IMR-90 (cell line): ENCODE data around the gene PPP1R12C. TPM values are rescaled to one million over a fixed set of nuclear protein-coding genes. Genes with fewer than 3 reads are reported as not detected.
A peak's percentile ranks its signal among the peaks of the same experiment; 100 is the strongest.

Source experiments
- ATAC-seq: fragments of 200-7000 bp; cut with Tn5 transposase; 2 replicates; pipeline ENCODE4 v1.9.1; 2020; ENCODE audit warnings: low read depth, mild to moderate bottlenecking, moderate library complexity
- BruUV-seq: library from RNA; stranded (reverse); fragments of 400-500 nt; replicated peaks from 2 replicates; lab custom pipeline; 2021; lab: Mats Ljungman, UMichigan
- CTCF ChIA-PET: fragments of 300-600 bp; formaldehyde crosslinking; extraction: SDS; loops from one replicate; lab custom pipeline; 2021; ENCODE audit warnings: antibody characterized with exemption; lab: Yijun Ruan, JAX
- POLR2A ChIA-PET: fragments of 300-600 bp; sonication (Branson Sonifier 250); formaldehyde crosslinking; loops from one replicate; lab custom pipeline; 2022; ENCODE audit warnings: antibody characterized with exemption; ENCODE audit not compliant: unreplicated experiment; lab: Charles Lee
- DNase-seq: peaks from one replicate; pipeline ENCODE4 v3.0.0; 2013
- H2AFZ ChIP-seq: replicated peaks from 2 replicates; pipeline ENCODE3; 2013; ENCODE audit warnings: low read length, mild to moderate bottlenecking; ENCODE audit not compliant: poor library complexity
- H2AK5ac ChIP-seq: 2 replicates; pipeline ENCODE4 v1.6.1; 2013; ENCODE audit warnings: low read depth, low read length, inconsistent platforms
- H2AK9ac ChIP-seq: replicated peaks from 2 replicates; pipeline ENCODE3; 2013; ENCODE audit warnings: mild to moderate bottlenecking, low read depth, low read length, moderate library complexity; ENCODE audit not compliant: poor library complexity
- H2BK120ac ChIP-seq: 2 replicates; pipeline ENCODE4 v1.6.1; 2013; ENCODE audit warnings: low read depth, low read length, inconsistent platforms
- H2BK15ac ChIP-seq: 3 replicates; pipeline ENCODE4 v1.6.1; 2013; ENCODE audit warnings: low read depth, low read length, inconsistent platforms
- H2BK20ac ChIP-seq: 2 replicates; pipeline ENCODE4 v1.6.1; 2013; ENCODE audit warnings: low read depth, mild to moderate bottlenecking, inconsistent platforms, low read length, moderate library complexity
- H2BK5ac ChIP-seq: 2 replicates; pipeline ENCODE4 v1.6.1; 2013; ENCODE audit warnings: mild to moderate bottlenecking, low read depth, low read length, inconsistent platforms; ENCODE audit not compliant: poor library complexity, severe bottlenecking
- H3K14ac ChIP-seq: replicated peaks from 2 replicates; pipeline ENCODE4 v1.6.1; 2013; ENCODE audit warnings: low read depth, low read length, inconsistent platforms
- H3K18ac ChIP-seq: 2 replicates; pipeline ENCODE4 v1.6.1; 2013; ENCODE audit warnings: low read depth, low read length, control low read depth
- H3K23ac ChIP-seq: 2 replicates; pipeline ENCODE4 v1.6.1; 2013; ENCODE audit warnings: low read depth, low read length, inconsistent platforms
- H3K27ac ChIP-seq: 2 replicates; pipeline ENCODE4 v1.5.1; 2013; ENCODE audit warnings: mild to moderate bottlenecking, control low read depth, low read length; ENCODE audit not compliant: insufficient read depth
- H3K27me3 ChIP-seq: 2 replicates; pipeline ENCODE4 v1.6.1; 2013; ENCODE audit warnings: low read length; ENCODE audit not compliant: control insufficient read depth, insufficient read depth
- H3K36me3 ChIP-seq: 2 replicates; pipeline ENCODE4 v1.6.1; 2013; ENCODE audit warnings: low read length, mixed read lengths; ENCODE audit not compliant: control insufficient read depth, insufficient read depth
- H3K4ac ChIP-seq: 2 replicates; pipeline ENCODE4 v1.6.1; 2013; ENCODE audit warnings: low read depth, low read length, inconsistent platforms
- H3K4me1 ChIP-seq: 2 replicates; pipeline ENCODE4 v1.6.1; 2013; ENCODE audit warnings: low read length, mixed read lengths; ENCODE audit not compliant: control insufficient read depth, insufficient read depth
- H3K4me2 ChIP-seq: 2 replicates; pipeline ENCODE4 v1.6.1; 2013; ENCODE audit warnings: low read depth, mild to moderate bottlenecking, control low read depth, low read length, moderate library complexity
- H3K4me3 ChIP-seq: 2 replicates; pipeline ENCODE4 v1.5.1; 2013; ENCODE audit warnings: low read depth, mild to moderate bottlenecking, control low read depth, low read length, moderate library complexity; ENCODE audit not compliant: insufficient read depth
- H3K56ac ChIP-seq: 2 replicates; pipeline ENCODE4 v1.6.1; 2013; ENCODE audit warnings: low read length, inconsistent platforms; ENCODE audit not compliant: insufficient read depth; ENCODE audit errors: extremely low read depth
- H3K79me1 ChIP-seq, 2 experiments: 2 replicates each; pipeline ENCODE4 v1.6.1; 2013; ENCODE audit warnings: low read length in 2 of 2, inconsistent platforms in 1 of 2, low read depth in 1 of 2
- H3K9ac ChIP-seq: 2 replicates; pipeline ENCODE4 v1.6.1; 2013; ENCODE audit warnings: low read depth, low read length, control low read depth
- H3K9me1 ChIP-seq: 2 replicates; pipeline ENCODE4 v1.6.1; 2013; ENCODE audit warnings: low read length, inconsistent platforms; ENCODE audit not compliant: insufficient read depth
- H3K9me3 ChIP-seq: 2 replicates; pipeline ENCODE4 v1.6.1; 2013; ENCODE audit warnings: low read length; ENCODE audit not compliant: control insufficient read depth, insufficient read depth
- H4K20me1 ChIP-seq: 2 replicates; pipeline ENCODE4 v1.6.1; 2013; ENCODE audit warnings: low read length, inconsistent platforms; ENCODE audit not compliant: insufficient read depth
- H4K5ac ChIP-seq: 2 replicates; pipeline ENCODE4 v1.6.1; 2013; ENCODE audit warnings: mild to moderate bottlenecking, low read depth, low read length, control low read depth
- H4K8ac ChIP-seq, 2 experiments: 2 replicates each; pipeline ENCODE4 v1.6.1; 2013; ENCODE audit warnings: low read depth in 2 of 2, low read length in 2 of 2, control low read depth in 1 of 2, inconsistent platforms in 1 of 2
- H4K91ac ChIP-seq: 2 replicates; pipeline ENCODE4 v1.6.1; 2013; ENCODE audit warnings: low read depth, low read length, inconsistent platforms; ENCODE audit not compliant: insufficient read depth
- BHLHE40 ChIP-seq: fragments of 150-350 bp; IDR thresholded peaks from 2 replicates; pipeline ENCODE4 v1.6.1; 2016; ENCODE audit warnings: mild to moderate bottlenecking, low read depth, low read length
- CTCF ChIP-seq: conservative IDR thresholded peaks from 2 replicates; pipeline ENCODE4 v1.5.1; 2012; ENCODE audit warnings: mild to moderate bottlenecking, low read depth, low read length, improper control_type of control experiment
- FOS ChIP-seq: fragments of 150-350 bp; IDR thresholded peaks from 2 replicates; pipeline ENCODE4 v1.6.1; 2016; ENCODE audit warnings: low read depth, low read length
- MAZ ChIP-seq: IDR thresholded peaks from 2 replicates; pipeline ENCODE4 v1.6.1; 2012; ENCODE audit warnings: low read depth, mild to moderate bottlenecking, low read length, improper control_type of control experiment, moderate library complexity, borderline replicate concordance
- MXI1 ChIP-seq: IDR thresholded peaks from 2 replicates; pipeline ENCODE4 v1.6.1; 2012; ENCODE audit warnings: low read depth, mild to moderate bottlenecking, low read length, moderate library complexity, borderline replicate concordance
- POLR2A ChIP-seq: IDR thresholded peaks from 2 replicates; pipeline ENCODE4 v1.6.1; 2012; ENCODE audit warnings: mild to moderate bottlenecking, low read depth, low read length
- RCOR1 ChIP-seq: IDR thresholded peaks from 2 replicates; pipeline ENCODE4 v1.6.1; 2012; ENCODE audit warnings: mild to moderate bottlenecking, low read length, improper control_type of control experiment; ENCODE audit not compliant: insufficient replicate concordance
- RFX5 ChIP-seq: IDR thresholded peaks from 2 replicates; pipeline ENCODE4 v1.8.0; 2012; ENCODE audit warnings: low read depth, mild to moderate bottlenecking, low read length, moderate library complexity
- USF2 ChIP-seq: fragments of 150-350 bp; IDR thresholded peaks from 2 replicates; pipeline ENCODE4 v1.6.1; 2017; ENCODE audit warnings: mild to moderate bottlenecking, antibody characterized with exemption, low read length, low read depth
- WGBS, 2 experiments: methylation state at CpG; one replicate each; pipeline versions ENCODE4 v1.1.5 to v1.1.7; 2013; ENCODE audit warnings: missing lambda C conversion rate in 2 of 2; ENCODE audit not compliant: insufficient read length in 1 of 2; ENCODE audit errors: extremely low coverage in 2 of 2; 5-methylcytosine and 5-hydroxymethylcytosine counted together
- dilution Hi-C: fragments of 300-500 bp; cut with HindIII; formaldehyde crosslinking; loops from one replicate; pipeline ENCODE4 v1.14.3; 2018; ENCODE audit warnings: low sequenced_read_pairs; ENCODE audit not compliant: unreplicated experiment
- in situ Hi-C: fragments of 300-500 bp; cut with MboI; formaldehyde crosslinking; loops from 3 replicates; pipeline ENCODE4 v1.14.3; 2019; ENCODE audit warnings: low sequenced_read_pairs, inconsistent platforms, mixed read lengths
- intact Hi-C: fragments of 100-400 bp; cut with micrococcal nuclease; formaldehyde crosslinking; loops from 2 replicates; pipeline ENCODE4 v1.10.0; 2022
- polyA plus RNA-seq, 3 experiments: library from polyadenylated mRNA; depleted of rRNA; stranded (reverse); fragments of >200 nt; gene quantifications; 2 replicates each; pipeline ENCODE4 v1.2.3, GENCODE V29; 2012; ENCODE audit warnings: low replicate concordance in 1 of 3
- total RNA-seq: library from RNA; depleted of rRNA; stranded (reverse); fragments of >200 nt; gene quantifications from 2 replicates; pipeline ENCODE4 v1.2.3, GENCODE V29; 2012

Gene PPP1R12C
- total and polyA plus RNA-seq, 2 of the 4 experiments (the other 2 are of a cell fraction) = 21.5 to 81.4 TPM

- Histone ChIP-seq H2AK5ac (no peak overlapping the region), H3K23ac (no peak overlapping the region), H3K56ac (no peak overlapping the region), H2BK20ac (no peak overlapping the region), H3K9me3 (no peaks in the 10 kb centered on the region), H2BK120ac (no peak overlapping the region), H3K9ac (no peak overlapping the region), H3K4ac (no peak overlapping the region), H3K18ac (no peak overlapping the region), H3K4me2 (no peak overlapping the region), H4K8ac (no peak overlapping the region), H4K5ac (no peak overlapping the region), H3K36me3 (no peaks in the 10 kb centered on the region), H2BK5ac (no peak overlapping the region), H4K91ac (no peak overlapping the region), H3K79me1 (no peaks in the 10 kb centered on the region), H3K4me1 (peaks cover 1% of the 10 kb centered on the region; the same call in 1 of the 2 replicates), H2BK15ac (no peak overlapping the region), H3K27ac (no peak overlapping the region), H2AK9ac (peak overlapping the region; percentile 72), H3K4me3 (no peak overlapping the region), H3K9me1 (no peaks in the 10 kb centered on the region), H3K14ac (no peak overlapping the region), H2AFZ (peak overlapping the region; percentile 81), H3K27me3 (peaks cover 53% of the 10 kb centered on the region), H4K20me1 (no peaks in the 10 kb centered on the region)
- CTCF ChIA-PET = interaction anchor here (0.7 kb wide), 1 partner anchor 14 kb away, joined by 3 read pairs; no protein-coding TSS in a partner anchor
- dilution Hi-C loops = no loop called here
- intact Hi-C loops = loop anchor here (10.0 kb wide), 1 partner anchor 148 kb away; no protein-coding TSS in a partner anchor
- TF ChIP-seq MAZ (no peak), MXI1 (no peak), RCOR1 (no peak), CTCF (no peak), POLR2A (no peak), RFX5 (no peak), USF2 (no peak), FOS (no peak), BHLHE40 (no peak)
- BruUV-seq = no TSS peak
- no peak for DNase-seq
- WGBS, 2 experiments = 0% methylated on average over 2 of the region's 27 CpGs; no CpG with 5 or more reads in 1 of the 2 experiments
- peak; percentile 48; the same call in 1 of the 2 replicates for ATAC-seq
- POLR2A ChIA-PET = no interaction called here
- in situ Hi-C loops = no loop called here
These were observed 29.4 kb upstream of the PPP1R12C start for GRCh38 chr19:55146705-55147273.
